ACC112 (cell line): ENCODE measurements around the gene TMEM89.

Experiments
- H2AFZ ChIP-seq: fragments of 200-600 bp; sonication (generic); one replicate; pipeline ENCODE4 v1.6.0; 2017; ENCODE audit warnings: antibody characterized with exemption, low read length; ENCODE audit not compliant: unreplicated experiment
- H3K27ac ChIP-seq: fragments of 200-600 bp; sonication (generic); 2 replicates; pipeline ENCODE4 v1.5.1; 2014; ENCODE audit warnings: low read depth, mild to moderate bottlenecking, antibody characterized with exemption, low read length, moderate library complexity
- H3K27me3 ChIP-seq: fragments of 200-600 bp; sonication (generic); 2 replicates; pipeline ENCODE4 v1.6.1; 2014; ENCODE audit warnings: mild to moderate bottlenecking, antibody characterized with exemption, low read length, moderate library complexity, mixed read lengths; ENCODE audit not compliant: insufficient read depth
- H3K36me3 ChIP-seq: fragments of 200-600 bp; sonication (generic); 2 replicates; pipeline ENCODE4 v1.6.1; 2016; ENCODE audit warnings: mild to moderate bottlenecking, antibody characterized with exemption, low read length, moderate library complexity, mixed read lengths; ENCODE audit not compliant: insufficient read depth
- H3K4me1 ChIP-seq: fragments of 200-600 bp; sonication (generic); one replicate; pipeline ENCODE4 v1.6.1; 2016; ENCODE audit warnings: low read length, mixed read lengths; ENCODE audit not compliant: insufficient read depth, unreplicated experiment, control insufficient read depth
- H3K4me3 ChIP-seq: fragments of 200-600 bp; sonication (generic); 2 replicates; pipeline ENCODE4 v1.5.1; 2014; ENCODE audit warnings: mild to moderate bottlenecking, low read depth, low read length
- H3K79me2 ChIP-seq: fragments of 200-600 bp; sonication (generic); one replicate; pipeline ENCODE4 v1.6.0; 2016; ENCODE audit warnings: low read length; ENCODE audit not compliant: control insufficient read depth, unreplicated experiment, insufficient read depth

Gene TMEM89

GRCh38 chr3:48656061-48656840 is 34.7 kb upstream of the TMEM89 start:
- Histone ChIP-seq H3K79me2 (no peaks in the 10 kb centered on the region), H2AFZ (peak overlapping the region; percentile 48), H3K36me3 (peaks cover 13% of the 10 kb centered on the region; the same call in 1 of the 2 replicates), H3K4me3 (peak overlapping the region; percentile 76), H3K27me3 (no peaks in the 10 kb centered on the region), H3K4me1 (peaks cover 5% of the 10 kb centered on the region), H3K27ac (no peak overlapping the region)

- H2AFZ ChIP-seq: no peak overlapping the region
- H3K4me3 ChIP-seq: peak overlapping the region; percentile 76
- peaks cover 5% of the 10 kb centered on the region for H3K4me1 ChIP-seq
- H3K27ac ChIP-seq: no peak overlapping the region
- H3K36me3 ChIP-seq: peaks cover 11% of the 10 kb centered on the region; the same call in 1 of the 2 replicates
- no peaks in the 10 kb centered on the region for H3K27me3 ChIP-seq
- no peaks in the 10 kb centered on the region for H3K79me2 ChIP-seq
These were observed 34.0 kb upstream of the TMEM89 start for GRCh38 chr3:48655606-48656005.

GRCh38 chr3:48655063-48655462 is 33.5 kb upstream of the TMEM89 start:
- peaks cover 8% of the 10 kb centered on the region; the same call in 1 of the 2 replicates for H3K36me3 ChIP-seq
- no peaks in the 10 kb centered on the region for H3K79me2 ChIP-seq
- no peak overlapping the region for H2AFZ ChIP-seq
- no peak overlapping the region for H3K4me3 ChIP-seq
- peaks cover 5% of the 10 kb centered on the region for H3K4me1 ChIP-seq
- no peak overlapping the region for H3K27ac ChIP-seq
- no peaks in the 10 kb centered on the region for H3K27me3 ChIP-seq

GRCh38 chr3:48652923-48653715 is 31.6 kb upstream of the TMEM89 start:
- Histone ChIP-seq H3K27me3 (no peaks in the 10 kb centered on the region), H3K4me3 (no peak overlapping the region), H3K36me3 (no peaks in the 10 kb centered on the region), H2AFZ (no peak overlapping the region), H3K4me1 (peaks cover 5% of the 10 kb centered on the region), H3K79me2 (no peaks in the 10 kb centered on the region), H3K27ac (no peak overlapping the region)

- H3K36me3 ChIP-seq: no peaks in the 10 kb centered on the region
These were observed 30.2 kb upstream of the TMEM89 start for GRCh38 chr3:48651771-48652170.

GRCh38 chr3:48650723-48651122 is 29.2 kb upstream of the TMEM89 start:
- Histone ChIP-seq H3K27me3 (no peaks in the 10 kb centered on the region), H3K4me3 (no peak overlapping the region), H3K79me2 (no peaks in the 10 kb centered on the region), H2AFZ (no peak overlapping the region), H3K4me1 (no peaks in the 10 kb centered on the region), H3K36me3 (no peaks in the 10 kb centered on the region), H3K27ac (no peak overlapping the region)

More at GRCh38 chr3:48651771-48652170, 30.2 kb upstream of the TMEM89 start:
- H3K79me2 ChIP-seq: no peaks in the 10 kb centered on the region
- H3K4me3 ChIP-seq: no peak overlapping the region
- no peaks in the 10 kb centered on the region for H3K27me3 ChIP-seq
- H2AFZ ChIP-seq: no peak overlapping the region
- H3K4me1 ChIP-seq: peaks cover 3% of the 10 kb centered on the region
- no peak overlapping the region for H3K27ac ChIP-seq

GRCh38 chr3:48648188-48648850 is 26.8 kb upstream of the TMEM89 start:
- Histone ChIP-seq H3K4me3 (no peak overlapping the region), H3K4me1 (no peaks in the 10 kb centered on the region), H3K27me3 (no peaks in the 10 kb centered on the region), H3K27ac (no peak overlapping the region), H3K79me2 (no peaks in the 10 kb centered on the region), H3K36me3 (no peaks in the 10 kb centered on the region), H2AFZ (no peak overlapping the region)

- H3K4me1 ChIP-seq: no peaks in the 10 kb centered on the region
- H3K27me3 ChIP-seq: no peaks in the 10 kb centered on the region
- H3K4me3 ChIP-seq: no peak overlapping the region
- no peaks in the 10 kb centered on the region for H3K79me2 ChIP-seq
- H2AFZ ChIP-seq: no peak overlapping the region
- no peak overlapping the region for H3K27ac ChIP-seq
- no peaks in the 10 kb centered on the region for H3K36me3 ChIP-seq
These were observed 26.1 kb upstream of the TMEM89 start for GRCh38 chr3:48647714-48648113.

- no peaks in the 10 kb centered on the region for H3K4me1 ChIP-seq
- H3K4me3 ChIP-seq: no peak overlapping the region
- no peak overlapping the region for H2AFZ ChIP-seq
- H3K36me3 ChIP-seq: no peaks in the 10 kb centered on the region
- H3K79me2 ChIP-seq: no peaks in the 10 kb centered on the region
- no peak overlapping the region for H3K27ac ChIP-seq
- no peaks in the 10 kb centered on the region for H3K27me3 ChIP-seq
These were observed 23.6 kb upstream of the TMEM89 start for GRCh38 chr3:48644898-48645760.

- Histone ChIP-seq H3K27me3 (no peaks in the 10 kb centered on the region), H3K36me3 (no peaks in the 10 kb centered on the region), H3K4me1 (no peaks in the 10 kb centered on the region), H3K4me3 (no peak overlapping the region), H3K27ac (no peak overlapping the region), H3K79me2 (no peaks in the 10 kb centered on the region), H2AFZ (no peak overlapping the region)
These were observed 21.0 kb upstream of the TMEM89 start for GRCh38 chr3:48642605-48643004.
